GM19043 (cell line): ENCODE results near the gene SUPT20HL1.

Source experiments
- ATAC-seq: cut with Tn5 transposase; IDR thresholded peaks from one replicate; pipeline ENCODE4 v1.9.1; 2021; ENCODE audit warnings: low read depth; ENCODE audit not compliant: unreplicated experiment

SUPT20HL1 gene

GRCh38 chrX:24392709-24393108 is 32.3 kb downstream of the SUPT20HL1 start:
- no peak for ATAC-seq

GRCh38 chrX:24395775-24396174 is 35.3 kb downstream of the SUPT20HL1 start:
- no peak for ATAC-seq

- no peak for ATAC-seq
These were observed 35.9 kb downstream of the SUPT20HL1 start for GRCh38 chrX:24396236-24396930.

GRCh38 chrX:24396931-24397279 is 36.5 kb downstream of the SUPT20HL1 start:
- no peak for ATAC-seq

- no peak for ATAC-seq
These were observed 38.3 kb downstream of the SUPT20HL1 start for GRCh38 chrX:24398766-24399165.

- ATAC-seq = no peak
These were observed 39.1 kb downstream of the SUPT20HL1 start for GRCh38 chrX:24399550-24399949.

GRCh38 chrX:24405959-24406358 is 45.5 kb downstream of the SUPT20HL1 start:
- no peak for ATAC-seq
